Kidney (tissue), 14 donors: ENCODE data around the gene AKAP6. TPM values are rescaled to one million over a fixed set of nuclear protein-coding genes. Genes with fewer than 3 reads are reported as not detected.

Experiments used
- DNase-seq, 5 donors: peaks; one replicate each; pipeline ENCODE4 v3.0.0-alpha.2; 2013 to 2020
- FAIRE-seq: peaks from 2 replicates; lab custom pipeline; 2012; peaks lifted over from hg19 to GRCh38; lab: Jason Lieb, UNC
- H3K27ac ChIP-seq, 2 donors: one replicate each; pipeline ENCODE4 v1.7.0; 2013; ENCODE audit warnings: low read depth in 2 of 2, low read length in 2 of 2, inconsistent platforms in 1 of 2
- H3K27me3 ChIP-seq: one replicate; pipeline ENCODE4 v1.7.1; 2013; ENCODE audit warnings: low read length, inconsistent platforms; ENCODE audit not compliant: control insufficient read depth, insufficient read depth
- H3K36me3 ChIP-seq, 3 donors: one replicate each; pipeline versions ENCODE4 v1.7.0 to v1.7.1; 2013; ENCODE audit warnings: low read length in 3 of 3, control low read depth in 1 of 3, inconsistent platforms in 1 of 3; ENCODE audit not compliant: insufficient read depth in 3 of 3, control insufficient read depth in 2 of 3
- H3K4me1 ChIP-seq, 3 donors: one replicate each; pipeline versions ENCODE4 v1.7.0 to v1.7.1; 2013; ENCODE audit warnings: low read length in 3 of 3, inconsistent platforms in 1 of 3, low read depth in 1 of 3; ENCODE audit not compliant: control insufficient read depth in 2 of 3, insufficient read depth in 2 of 3
- H3K4me3 ChIP-seq, 3 donors: one replicate each; pipeline versions ENCODE4 v1.7.0 to v1.8.1; 2013; ENCODE audit warnings: low read length in 3 of 3, control low read depth in 1 of 3, inconsistent platforms in 1 of 3
- H3K9ac ChIP-seq, 3 donors: one replicate each; pipeline versions ENCODE4 v1.7.0 to v1.7.1; 2013; ENCODE audit warnings: low read length in 3 of 3, control low read depth in 1 of 3, inconsistent platforms in 1 of 3
- H3K9me3 ChIP-seq, 3 donors: one replicate each; pipeline versions ENCODE4 v1.7.0 to v1.7.1; 2013; ENCODE audit warnings: low read length in 3 of 3, control low read depth in 1 of 3, inconsistent platforms in 1 of 3; ENCODE audit not compliant: control insufficient read depth in 2 of 3, insufficient read depth in 1 of 3
- intact Hi-C: fragments of 100-400 bp; cut with DNase I; formaldehyde crosslinking; loops from one replicate; pipeline ENCODE4 v1.11.1; 2022
- polyA plus RNA-seq: library from polyadenylated mRNA; stranded (reverse); fragments of 350-450 nt; fragmentation: Illumina TruSeq; extraction: RNeasy Lipid Tissue Mini Kit (QIAGEN cat#74804); gene quantifications from one replicate; pipeline ENCODE4 v1.2.3, GENCODE V29; 2014; ENCODE audit warnings: low read depth, low replicate concordance; ENCODE audit not compliant: insufficient read depth
- total RNA-seq: library from RNA; stranded (reverse); fragmentation: NEBNext Ultra II Directional; extraction: Animal tissue kit (Norgen Biotek cat#: 25700); gene quantifications from one replicate; pipeline ENCODE4 v1.2.1, GENCODE V29; 2021
- TF ChIP-seq, protein P1 (sequence below): IDR thresholded peaks from 3 replicates; pipeline ENCODE4 v1.5.1; 2012; ENCODE audit warnings: mild to moderate bottlenecking, moderate library complexity, borderline replicate concordance; ENCODE audit not compliant: insufficient read depth; ENCODE audit errors: extremely low read depth
- donor health status: control.
- donor health status: control.
- donor health status: control.
- donor health status: control.
- donor health status: control.
- donor health status: DM: yes; HTN: yes; CAD: no.
- donor health status: Normal renal cell carcinoma (clear cell type).

AKAP6 gene
- total and polyA plus RNA-seq, 2 donors from 2014 or later = 0.92 to 10.5 TPM

DNA sequence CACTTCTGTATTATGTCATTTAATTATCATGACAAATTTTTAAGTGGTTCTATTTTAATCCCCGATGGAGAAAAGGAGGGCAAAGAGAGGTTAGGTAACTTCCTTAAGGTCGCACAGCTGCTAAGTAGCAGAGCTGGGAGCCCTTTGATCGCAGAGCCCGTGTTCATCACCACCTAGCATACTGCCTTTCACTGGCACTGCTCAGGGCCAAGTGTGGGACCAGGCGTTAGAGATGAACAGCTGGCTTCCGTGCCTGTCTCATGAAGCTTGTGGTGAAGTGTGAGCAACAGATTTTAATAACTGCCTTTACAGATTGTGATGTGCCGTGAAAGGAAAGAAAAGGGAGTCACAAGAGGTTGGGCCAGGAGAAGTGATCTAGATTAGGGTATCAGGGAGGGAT lies 273.6 kb downstream of the AKAP6 start:
- DNase-seq (no peak), FAIRE-seq (no peak)
- Histone ChIP-seq H3K9me3 (no peaks in the 10 kb centered on the region), H3K27me3 (no peaks in the 10 kb centered on the region), H3K27ac (no peak overlapping the region), H3K4me3 (no peak overlapping the region), H3K4me1 (no peaks in the 10 kb centered on the region), H3K9ac (no peak overlapping the region), H3K36me3 (no peaks in the 10 kb centered on the region)
- TF ChIP-seq, protein P1, sequence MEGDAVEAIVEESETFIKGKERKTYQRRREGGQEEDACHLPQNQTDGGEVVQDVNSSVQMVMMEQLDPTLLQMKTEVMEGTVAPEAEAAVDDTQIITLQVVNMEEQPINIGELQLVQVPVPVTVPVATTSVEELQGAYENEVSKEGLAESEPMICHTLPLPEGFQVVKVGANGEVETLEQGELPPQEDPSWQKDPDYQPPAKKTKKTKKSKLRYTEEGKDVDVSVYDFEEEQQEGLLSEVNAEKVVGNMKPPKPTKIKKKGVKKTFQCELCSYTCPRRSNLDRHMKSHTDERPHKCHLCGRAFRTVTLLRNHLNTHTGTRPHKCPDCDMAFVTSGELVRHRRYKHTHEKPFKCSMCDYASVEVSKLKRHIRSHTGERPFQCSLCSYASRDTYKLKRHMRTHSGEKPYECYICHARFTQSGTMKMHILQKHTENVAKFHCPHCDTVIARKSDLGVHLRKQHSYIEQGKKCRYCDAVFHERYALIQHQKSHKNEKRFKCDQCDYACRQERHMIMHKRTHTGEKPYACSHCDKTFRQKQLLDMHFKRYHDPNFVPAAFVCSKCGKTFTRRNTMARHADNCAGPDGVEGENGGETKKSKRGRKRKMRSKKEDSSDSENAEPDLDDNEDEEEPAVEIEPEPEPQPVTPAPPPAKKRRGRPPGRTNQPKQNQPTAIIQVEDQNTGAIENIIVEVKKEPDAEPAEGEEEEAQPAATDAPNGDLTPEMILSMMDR = no peak
- intact Hi-C loops = no loop called here

DNA sequence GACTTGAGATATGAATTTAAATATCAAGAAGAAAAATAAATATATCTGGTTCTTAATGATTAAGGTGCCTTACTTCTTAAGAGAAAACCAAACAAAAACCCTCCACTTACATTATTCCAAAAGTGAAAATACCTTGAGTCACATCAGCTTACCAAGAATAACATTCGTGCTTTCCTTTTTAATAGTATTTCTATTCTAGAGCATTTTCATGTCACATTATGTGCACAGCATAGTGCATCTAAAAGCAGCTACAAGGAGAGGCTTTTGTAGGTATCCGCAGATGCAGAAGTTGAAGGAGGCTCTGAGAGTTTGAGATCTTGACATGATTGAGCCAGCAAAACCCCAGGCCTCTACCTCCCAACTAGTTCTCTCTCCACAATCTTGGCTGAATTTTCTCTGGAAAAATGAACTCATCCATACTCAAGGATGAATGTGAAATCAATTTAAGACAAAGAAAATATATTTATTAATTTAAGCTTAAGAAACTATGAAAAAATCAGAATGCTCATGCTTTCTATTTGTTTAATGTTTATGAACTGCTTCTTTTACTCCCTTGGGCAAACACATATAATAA lies 275.0 kb downstream of the AKAP6 start:
- FAIRE-seq = no peak
- no peak overlapping the region for H3K4me3 ChIP-seq
- H3K27ac ChIP-seq = no peak overlapping the region
- DNase-seq = no peak
- H3K27me3 ChIP-seq = no peaks in the 10 kb centered on the region
- H3K36me3 ChIP-seq = no peaks in the 10 kb centered on the region
- H3K9ac ChIP-seq = no peak overlapping the region
- TF ChIP-seq, protein P1 = no peak
- H3K4me1 ChIP-seq = no peaks in the 10 kb centered on the region
- intact Hi-C loops = no loop called here
- no peaks in the 10 kb centered on the region for H3K9me3 ChIP-seq

DNA sequence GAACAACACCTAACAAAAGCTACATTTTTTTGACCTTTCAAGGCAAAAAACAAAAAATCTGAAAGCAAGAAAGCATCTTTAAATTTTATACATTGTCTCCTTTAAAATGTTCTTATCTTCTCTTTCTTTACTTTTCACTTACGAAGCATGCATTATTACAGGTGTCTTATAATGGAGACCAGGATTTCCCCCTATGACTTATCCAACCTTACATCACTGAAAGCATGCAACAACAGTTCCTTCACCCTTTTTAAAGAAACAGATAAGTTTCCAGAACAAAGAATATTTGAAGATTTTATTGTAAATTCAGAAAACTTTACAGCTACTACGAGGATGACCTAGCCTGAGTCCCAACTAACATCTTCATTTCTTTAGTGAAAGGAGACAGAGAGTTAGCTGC lies 277.2 kb downstream of the AKAP6 start:
- Histone ChIP-seq H3K27me3 (no peaks in the 10 kb centered on the region), H3K4me3 (no peak overlapping the region), H3K9me3 (no peaks in the 10 kb centered on the region), H3K4me1 (no peaks in the 10 kb centered on the region), H3K27ac (no peak overlapping the region), H3K36me3 (no peaks in the 10 kb centered on the region), H3K9ac (no peak overlapping the region)
- DNase-seq = no peak
- intact Hi-C loops = no loop called here
- FAIRE-seq = no peak
- TF ChIP-seq, protein P1 = no peak

DNA sequence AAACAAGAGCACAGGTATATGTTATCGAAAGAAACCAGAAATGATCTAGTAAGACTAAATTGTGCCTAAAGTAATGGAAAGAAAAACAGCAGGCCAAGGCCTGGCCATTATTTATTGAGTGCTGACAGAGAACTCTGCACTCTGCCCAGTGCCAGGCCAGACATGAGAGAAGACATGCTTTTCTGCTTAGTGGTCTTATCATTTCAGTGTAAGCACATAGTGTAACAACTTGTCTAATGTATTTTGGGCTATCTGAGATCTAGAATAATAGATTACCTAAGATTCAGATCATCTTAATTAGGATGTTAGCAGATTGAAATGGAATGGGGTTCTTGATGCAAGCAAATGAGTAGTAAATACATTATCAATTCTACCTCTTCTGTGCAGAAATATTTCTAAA lies 278.3 kb downstream of the AKAP6 start:
- DNase-seq (no peak), FAIRE-seq (no peak)
- Histone ChIP-seq H3K4me3 (no peak overlapping the region), H3K36me3 (no peaks in the 10 kb centered on the region), H3K9me3 (no peaks in the 10 kb centered on the region), H3K9ac (no peak overlapping the region), H3K27me3 (no peaks in the 10 kb centered on the region), H3K27ac (no peak overlapping the region), H3K4me1 (no peaks in the 10 kb centered on the region)
- intact Hi-C loops = no loop called here
- TF ChIP-seq, protein P1 = no peak
